HG03108 (cell line): ENCODE measurements around the gene ACVR1.

Experiments used
- ATAC-seq: cut with Tn5 transposase; IDR thresholded peaks from one replicate; pipeline ENCODE4 v1.9.1; 2021; ENCODE audit warnings: moderate library complexity; ENCODE audit not compliant: unreplicated experiment

The ACVR1 gene

DNA sequence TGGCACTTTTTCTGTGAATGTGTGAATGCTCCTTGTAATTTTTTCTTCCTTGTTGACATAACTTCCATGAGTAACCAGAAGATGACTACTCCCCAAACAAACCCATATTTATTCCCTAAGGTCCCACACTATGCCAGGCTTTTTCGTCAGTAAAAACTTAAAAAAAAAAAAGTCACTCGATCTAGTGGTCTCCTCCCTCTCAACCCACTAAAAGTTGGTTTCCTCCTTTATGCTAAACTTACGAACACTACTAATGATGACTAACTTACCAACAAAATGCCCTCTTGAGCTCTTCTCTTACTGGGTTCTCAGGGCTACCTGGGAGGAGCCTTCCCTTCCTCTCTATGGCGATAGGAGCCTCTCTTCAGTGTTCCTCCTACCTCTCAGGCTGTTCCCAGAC lies 18.2 kb downstream of the ACVR1 start:
- no peak for ATAC-seq

DNA sequence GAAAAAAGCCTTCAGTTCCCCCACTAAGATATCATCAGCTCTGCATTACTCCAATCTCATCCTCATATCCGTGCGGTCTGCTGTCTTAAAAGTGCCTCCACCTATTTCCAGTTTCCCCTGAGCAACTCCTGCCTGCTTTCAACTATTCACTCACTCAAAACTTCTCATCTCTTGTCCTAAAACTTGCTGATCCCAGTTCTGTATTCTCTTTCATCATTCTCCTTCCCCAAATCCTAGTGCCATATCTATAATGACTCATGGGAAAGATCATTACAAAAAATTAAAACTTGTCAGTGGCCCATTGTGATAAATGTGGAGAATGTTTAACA lies 20.0 kb downstream of the ACVR1 start:
- no peak for ATAC-seq

GRCh38 chr2:157853820-157854219 lies 22.3 kb downstream of the ACVR1 start:
- no peak for ATAC-seq

DNA sequence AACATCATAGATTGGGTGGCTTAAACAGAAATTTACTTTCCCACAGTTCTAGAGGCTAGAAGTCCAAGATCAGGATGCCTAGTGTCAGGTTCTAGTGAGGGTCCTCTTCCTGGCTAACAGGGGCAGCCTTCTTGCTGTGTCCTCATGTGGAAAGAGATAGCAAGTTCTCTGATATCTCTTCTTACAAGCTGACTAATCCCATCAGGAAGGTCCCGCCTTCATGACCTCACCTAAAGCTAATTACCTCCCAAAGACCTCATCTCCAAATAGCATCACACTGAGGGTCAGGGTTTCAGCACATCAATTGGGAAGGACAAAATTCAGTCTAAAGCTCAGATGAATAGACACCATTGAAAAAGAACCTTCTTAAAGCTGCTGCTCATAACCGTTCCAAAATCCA lies 22.9 kb downstream of the ACVR1 start:
- no peak for ATAC-seq

DNA sequence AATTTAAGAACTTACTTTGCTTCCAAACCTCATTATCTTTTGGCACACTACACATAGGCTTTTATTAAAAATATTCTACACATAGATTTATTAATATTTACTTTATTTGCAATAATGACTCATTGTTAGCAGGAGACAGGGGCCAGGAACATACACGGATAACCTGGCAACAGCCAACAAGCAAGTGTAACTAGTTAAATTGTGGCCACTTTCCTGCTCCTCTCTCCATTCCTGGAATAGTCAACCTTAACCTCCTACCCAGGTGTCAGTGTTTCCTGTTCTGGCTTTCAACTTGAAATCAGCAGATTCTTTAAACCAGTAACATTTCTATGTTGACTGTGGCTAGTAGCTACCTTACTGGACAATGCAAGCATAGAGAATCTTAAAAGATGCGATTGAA lies 26.5 kb downstream of the ACVR1 start:
- no peak for ATAC-seq

DNA sequence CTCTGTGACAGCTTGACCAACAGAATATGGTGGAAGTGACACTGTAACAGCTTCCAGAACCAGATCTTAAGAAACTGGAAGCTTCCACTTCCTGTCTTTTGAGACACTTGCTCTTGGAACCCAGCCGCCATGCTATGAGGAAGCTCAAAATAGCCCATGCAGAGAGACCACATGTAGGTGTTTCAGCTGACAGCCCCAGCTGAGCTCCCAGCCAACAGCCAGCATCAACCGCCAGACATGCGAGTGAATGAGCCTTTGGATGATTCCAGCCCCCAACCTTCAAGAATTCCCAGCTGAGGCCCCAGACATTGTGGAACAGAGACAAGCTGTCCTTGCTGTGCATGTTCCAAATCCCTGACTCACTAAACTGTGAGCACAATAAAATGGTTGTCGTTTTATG lies 27.9 kb downstream of the ACVR1 start:
- ATAC-seq, result no peak

DNA sequence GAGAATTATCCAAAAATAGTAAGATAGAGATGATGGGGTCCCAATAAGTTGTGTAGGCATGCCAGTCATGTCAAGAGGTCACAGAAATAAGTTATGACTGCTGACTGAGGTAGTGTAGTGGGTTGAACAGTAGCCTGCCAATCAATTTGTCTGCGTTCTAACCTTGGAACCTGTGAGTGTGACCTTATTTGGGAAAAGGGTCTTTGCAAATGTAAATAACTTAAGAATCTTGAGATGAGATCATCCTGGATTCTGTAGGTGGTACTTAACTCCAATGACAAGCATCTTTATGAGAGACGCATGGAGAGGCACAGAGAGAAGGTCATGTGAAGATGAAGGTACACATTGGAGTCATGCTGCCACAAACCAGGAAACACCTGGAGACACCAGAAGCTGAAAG lies 31.0 kb downstream of the ACVR1 start:
- ATAC-seq, result no peak

- ATAC-seq, result no peak
Measured at GRCh38 chr2:157843935-157844334, 32.2 kb downstream of the ACVR1 start.

GRCh38 chr2:157843081-157843480 lies 33.0 kb downstream of the ACVR1 start:
- no peak for ATAC-seq

DNA sequence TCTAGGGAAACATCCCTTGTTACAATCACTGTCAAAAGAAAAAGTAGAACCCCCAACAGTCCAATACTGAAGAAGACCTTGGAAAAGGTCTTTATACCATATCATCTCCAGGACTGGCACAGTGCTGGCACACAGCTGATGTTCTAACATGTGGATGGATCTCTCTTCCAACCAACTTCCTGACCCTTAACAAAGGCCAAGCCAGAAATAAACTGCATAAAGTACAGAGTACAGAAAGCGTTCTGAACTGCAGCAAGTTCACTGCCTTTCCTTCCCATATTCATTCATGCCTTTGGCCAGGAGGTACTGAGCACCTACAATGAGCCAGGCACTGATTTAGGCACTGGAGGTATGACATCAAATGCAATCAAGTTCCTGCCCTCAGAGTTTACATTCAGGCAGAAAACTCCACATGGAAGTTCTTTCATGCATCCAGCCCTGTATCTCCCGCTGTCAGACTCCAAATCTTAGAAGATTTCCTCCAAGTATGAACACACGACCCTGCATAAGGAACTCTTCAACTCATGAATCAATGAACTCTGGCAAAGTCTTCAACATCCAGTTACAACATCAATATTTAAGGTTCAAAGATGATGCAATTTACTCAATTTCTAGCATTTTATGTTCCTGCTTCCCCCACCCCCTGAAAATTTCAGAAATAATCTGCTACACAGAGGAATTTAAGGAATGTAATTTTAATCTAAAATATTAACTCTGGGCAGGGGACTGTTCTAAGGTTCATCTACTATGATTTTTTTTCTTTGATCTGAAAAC lies 33.8 kb downstream of the ACVR1 start:
- ATAC-seq, result no peak

DNA sequence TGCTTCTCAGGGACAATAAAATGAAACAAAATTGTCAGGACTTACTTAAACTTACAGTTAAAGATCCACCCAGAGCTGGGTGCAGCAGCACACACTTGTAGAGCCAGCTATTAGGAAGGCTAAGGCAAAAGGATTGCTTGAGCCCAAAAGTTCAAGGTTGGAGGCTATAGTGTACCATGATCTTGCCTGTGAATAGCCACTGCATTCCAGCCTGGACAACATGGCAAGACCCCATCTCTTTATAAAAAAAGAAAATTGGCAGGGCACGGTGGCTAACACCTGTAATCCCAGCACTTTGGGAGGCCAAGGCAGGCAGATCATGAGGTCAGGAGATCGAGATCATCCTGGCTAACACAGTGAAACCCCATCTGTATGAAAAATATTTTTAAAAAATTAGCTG lies 34.6 kb downstream of the ACVR1 start:
- ATAC-seq, result no peak

- ATAC-seq, result no peak
Measured at GRCh38 chr2:157840568-157841156, 35.5 kb downstream of the ACVR1 start.

DNA sequence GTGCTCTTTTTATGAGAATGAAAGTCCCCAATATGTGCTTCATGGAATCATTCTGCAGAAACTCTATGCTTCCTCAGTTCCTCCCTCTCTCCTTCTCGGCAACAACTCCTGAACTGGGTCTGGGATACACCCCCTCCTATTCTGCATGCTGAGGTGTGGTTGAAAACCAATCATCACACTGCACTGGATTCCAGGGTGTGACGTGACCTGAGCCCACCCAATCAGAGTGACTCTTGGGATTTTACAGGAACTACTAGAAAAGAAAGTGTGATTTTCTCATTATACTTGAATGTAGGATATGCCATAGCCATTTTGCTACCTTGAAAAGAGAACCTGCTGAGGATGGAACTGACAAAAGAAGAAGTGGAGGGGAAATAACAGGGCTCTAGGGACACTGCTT lies 36.3 kb downstream of the ACVR1 start:
- no peak for ATAC-seq

GRCh38 chr2:157839162-157839801 lies 36.8 kb downstream of the ACVR1 start:
- ATAC-seq, result no peak

DNA sequence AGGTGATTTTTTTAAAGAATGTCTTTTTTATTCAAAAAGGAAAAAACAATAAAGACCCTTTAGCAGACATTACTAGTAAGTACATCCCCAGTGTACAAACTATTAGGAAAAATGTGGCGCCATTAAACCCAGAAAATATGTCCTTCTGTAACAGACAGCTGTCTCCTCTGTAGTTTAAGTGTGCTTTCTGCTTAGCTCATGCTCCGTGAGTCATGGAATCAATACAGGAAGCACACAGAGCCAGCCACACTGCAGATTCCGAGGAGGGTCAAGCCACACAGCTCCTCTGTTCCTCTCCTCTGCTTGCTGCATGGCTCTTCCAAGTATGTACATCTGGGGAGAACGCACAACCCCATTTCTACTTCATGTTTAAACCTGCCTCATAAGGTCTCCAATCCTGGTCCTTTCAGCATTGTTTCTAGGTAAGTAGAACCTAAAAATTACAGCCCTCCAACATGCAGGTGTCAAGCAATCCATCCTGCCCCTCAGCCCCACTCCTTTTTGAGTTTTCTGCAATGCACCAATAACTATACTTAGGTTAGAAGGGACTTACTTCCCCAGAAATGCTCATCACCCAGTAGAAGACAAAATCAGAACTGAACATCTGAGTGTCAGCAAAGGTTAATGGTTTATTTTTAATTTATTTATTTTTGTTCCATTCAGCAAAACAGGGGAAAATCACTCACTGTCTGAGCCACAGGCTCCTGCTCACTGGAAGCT lies 37.5 kb downstream of the ACVR1 start:
- ATAC-seq, result no peak

GRCh38 chr2:157837851-157838441 lies 38.2 kb downstream of the ACVR1 start:
- no peak for ATAC-seq

GRCh38 chr2:157836531-157836930 lies 39.6 kb downstream of the ACVR1 start:
- ATAC-seq, result no peak

- no peak for ATAC-seq
Measured at GRCh38 chr2:157835425-157835824, 40.7 kb downstream of the ACVR1 start.

DNA sequence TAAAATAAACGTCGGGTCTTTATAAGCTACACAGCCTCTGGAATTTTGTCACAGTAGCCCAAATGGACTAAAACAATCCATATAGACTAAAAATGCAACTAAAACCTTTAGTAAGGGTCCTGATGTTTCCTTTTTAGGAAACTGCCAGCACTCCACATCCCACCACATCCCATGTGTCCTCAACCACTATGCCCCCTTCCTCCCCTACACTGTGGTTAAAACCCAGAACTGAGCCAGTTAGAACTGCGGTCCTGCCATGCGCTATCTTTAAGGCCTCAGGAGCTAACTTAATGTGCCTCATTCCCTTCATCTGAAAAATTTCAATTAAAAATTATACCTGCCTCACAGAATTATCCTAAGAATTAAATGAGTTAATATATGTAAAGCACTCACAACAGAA lies 41.1 kb downstream of the ACVR1 start:
- no peak for ATAC-seq

- ATAC-seq, result no peak
Measured at GRCh38 chr2:157833721-157834120, 42.4 kb downstream of the ACVR1 start.

DNA sequence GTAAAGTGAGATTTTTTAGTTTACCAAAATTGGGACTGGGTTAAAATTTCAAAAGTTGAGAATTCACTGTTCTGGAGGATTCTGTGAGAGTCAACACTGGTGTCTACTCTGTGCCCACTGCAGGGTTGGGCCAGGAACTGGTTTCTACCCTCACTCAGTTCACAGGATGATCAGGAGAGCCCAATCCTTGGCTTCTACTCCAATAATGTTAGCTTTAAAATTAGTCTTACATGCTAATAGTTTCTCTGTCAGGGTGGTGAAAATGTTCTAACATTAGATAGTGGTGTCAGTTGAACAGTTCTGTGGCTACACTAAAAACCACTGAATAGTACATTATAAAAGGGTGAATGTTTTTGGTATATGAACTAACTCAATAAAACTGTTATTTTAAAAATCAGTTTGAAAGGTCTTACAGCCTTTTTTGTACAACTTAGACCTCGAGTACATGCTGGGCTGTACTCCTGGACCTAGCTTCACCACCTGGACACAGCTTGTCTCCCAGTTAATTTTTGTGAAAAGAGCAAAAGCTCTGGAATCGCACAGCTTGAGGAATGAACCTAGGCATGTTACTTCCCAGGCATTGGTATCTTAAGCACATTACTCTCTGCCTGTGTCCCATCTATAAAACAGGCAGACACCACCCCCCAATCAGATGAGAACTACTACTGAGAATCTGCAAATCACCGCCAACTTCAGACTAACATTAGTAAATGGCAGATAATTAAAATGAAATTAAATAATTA lies 44.4 kb downstream of the ACVR1 start:
- no peak for ATAC-seq
